ENCODE data around the gene CCNI.
"Not testable (repeated sequence)": the region's sequence is repeated elsewhere in the genome, so short reads cannot be mapped to it uniquely, and the experiment has no call there.

Gene CCNI

DNA sequence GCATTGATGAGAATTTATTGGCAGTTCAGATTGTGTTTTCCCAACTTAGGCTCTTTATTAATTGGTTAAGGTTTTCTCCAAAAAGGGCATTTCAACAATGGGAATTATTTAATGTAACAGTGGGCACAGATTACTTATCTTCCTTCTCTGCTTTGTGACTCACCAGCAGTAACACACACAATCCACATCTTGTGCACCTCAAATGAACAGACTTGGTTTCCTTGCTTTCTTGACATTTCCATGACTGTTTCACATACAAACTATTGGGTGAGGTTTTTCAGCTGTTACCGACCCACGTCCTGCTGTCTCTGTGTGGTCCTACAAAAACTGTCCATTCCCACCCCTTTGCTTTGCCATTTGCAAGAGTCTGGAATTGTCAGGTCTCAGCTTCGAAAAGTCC lies 38.1 kb downstream of the CCNI start:
- no peak for DNase-seq

DNA sequence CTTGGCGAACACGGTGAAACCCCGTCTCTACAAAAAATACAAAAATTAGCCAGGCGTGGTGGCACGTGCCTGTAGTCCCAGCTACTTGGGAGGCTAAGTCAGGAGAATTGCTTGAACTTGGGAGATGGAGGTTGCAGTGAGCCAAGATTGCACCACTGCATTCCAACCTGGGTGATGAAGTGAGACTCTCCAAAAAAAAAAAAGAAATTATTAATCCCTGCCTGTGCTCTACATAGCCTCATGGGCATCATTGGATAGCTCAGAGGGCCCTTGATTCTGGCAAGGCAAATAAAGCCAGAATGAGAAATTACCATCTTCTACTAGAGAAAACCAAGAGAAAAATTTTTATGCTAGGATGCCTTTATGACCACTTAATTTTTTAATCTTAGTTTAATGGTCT lies 38.6 kb downstream of the CCNI start:
- not testable (repeated sequence) for DNase-seq

DNA sequence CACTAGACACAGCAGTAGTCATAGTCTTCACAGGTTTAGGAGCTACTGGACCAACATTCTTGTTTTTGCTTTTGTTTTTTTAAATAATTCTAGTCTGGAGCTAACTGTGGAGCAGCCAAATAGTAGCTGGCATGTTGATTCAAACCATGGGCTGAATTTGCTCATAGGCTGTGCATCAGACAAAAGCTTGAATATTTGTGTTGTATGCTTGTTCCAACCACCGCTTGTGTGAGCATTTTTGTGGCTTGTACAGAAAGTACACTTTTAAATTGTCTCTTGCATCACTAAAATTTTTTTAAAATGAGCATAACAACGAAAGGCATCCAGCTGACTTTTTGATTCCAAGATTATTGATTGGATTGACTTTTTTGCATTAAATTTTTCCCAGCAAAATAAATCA lies 39.6 kb downstream of the CCNI start:
- DNase-seq, result no peak

DNA sequence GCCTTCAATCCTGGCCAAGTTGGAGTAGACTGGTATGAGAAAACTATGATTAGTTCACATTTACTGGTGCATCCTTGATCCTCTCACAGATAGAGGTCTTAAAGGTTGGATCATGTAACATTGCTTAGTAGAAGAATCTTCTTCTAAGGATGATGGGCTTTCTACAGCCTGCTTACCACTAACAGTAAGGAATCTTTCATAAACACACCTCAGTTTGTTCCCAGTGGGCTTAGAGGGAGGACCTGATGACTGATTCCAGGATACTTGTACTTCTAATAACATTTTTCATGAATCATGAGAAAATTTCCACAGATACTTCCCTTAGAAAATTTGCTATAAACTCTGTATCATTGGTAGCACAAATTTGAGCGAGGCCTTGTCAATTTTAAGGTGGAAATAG lies 40.6 kb downstream of the CCNI start:
- no peak for DNase-seq

DNA sequence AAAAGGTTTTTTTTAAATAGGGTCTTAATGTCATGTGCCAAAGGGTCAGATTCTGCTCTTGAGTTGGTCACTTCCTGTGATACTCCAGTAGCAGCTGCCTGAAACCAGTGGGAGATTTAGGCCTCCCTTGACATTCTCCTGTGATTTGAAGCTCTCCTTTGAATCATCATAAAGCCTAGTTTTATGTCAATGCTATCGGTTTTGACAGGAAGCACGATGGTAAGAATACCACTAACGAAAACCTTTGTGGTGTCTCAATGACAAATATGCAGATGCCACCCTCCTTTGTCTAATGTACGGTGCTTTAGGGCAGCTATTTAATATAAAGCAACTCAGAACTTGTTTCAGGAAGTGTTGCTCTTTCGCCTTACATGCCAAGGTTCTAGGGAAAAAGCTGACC lies 44.2 kb downstream of the CCNI start:
- DNase-seq, result no peak

DNA sequence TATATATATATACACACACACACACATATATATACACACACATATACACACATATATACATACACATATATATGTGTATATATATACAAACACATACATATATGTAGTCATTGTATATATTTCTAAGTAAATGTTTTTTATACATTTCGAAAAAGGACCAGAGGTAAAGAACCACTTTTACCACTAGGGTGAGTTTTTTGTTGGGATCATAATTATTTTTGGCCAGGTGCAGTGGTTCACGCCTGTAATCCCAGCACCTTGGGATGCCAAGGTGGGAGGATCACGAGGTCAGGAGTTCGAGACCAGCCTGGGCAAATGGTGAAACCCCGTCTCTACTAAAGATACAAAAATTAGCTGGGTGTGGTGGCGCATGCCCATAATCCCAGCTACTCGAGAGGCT lies 46.0 kb downstream of the CCNI start:
- DNase-seq, result not testable (repeated sequence)

DNA sequence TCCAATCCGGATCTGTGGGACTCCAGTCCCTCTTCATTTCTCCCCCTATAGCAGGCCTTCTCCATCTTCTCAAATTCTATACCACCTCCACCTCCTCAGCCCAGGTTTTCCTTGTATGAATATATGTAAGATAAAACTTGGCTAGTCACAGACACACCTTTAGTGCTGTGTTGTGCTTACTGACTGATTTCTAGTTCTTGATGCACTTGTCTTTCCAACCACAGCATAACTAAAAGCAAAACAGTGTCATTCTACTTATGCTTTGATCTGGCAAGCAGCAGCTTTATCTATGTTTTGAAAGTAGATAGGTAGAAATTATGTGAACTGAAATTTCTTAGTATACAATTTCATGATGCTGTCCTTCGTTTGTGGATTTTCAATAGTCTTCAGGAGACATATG lies 47.5 kb downstream of the CCNI start:
- DNase-seq, result no peak

DNA sequence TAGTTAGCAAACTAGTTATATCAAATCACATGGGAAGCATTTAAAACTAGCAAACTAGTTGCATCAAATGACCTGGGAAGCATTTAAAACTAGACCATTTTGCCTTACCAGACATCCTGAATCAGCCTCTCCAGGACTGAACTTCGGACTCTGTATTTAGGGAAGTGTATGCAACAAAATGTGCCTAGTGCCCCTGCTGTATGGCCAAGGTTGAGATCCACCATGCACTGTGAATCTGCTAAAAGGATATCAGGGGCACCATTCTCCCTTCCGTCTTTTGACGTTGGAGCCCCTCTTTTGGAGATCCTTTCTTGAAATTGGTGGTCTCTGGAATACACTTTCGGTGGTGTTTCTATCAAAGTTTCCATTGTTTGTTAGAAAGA lies 49.5 kb downstream of the CCNI start:
- no peak for DNase-seq

DNA sequence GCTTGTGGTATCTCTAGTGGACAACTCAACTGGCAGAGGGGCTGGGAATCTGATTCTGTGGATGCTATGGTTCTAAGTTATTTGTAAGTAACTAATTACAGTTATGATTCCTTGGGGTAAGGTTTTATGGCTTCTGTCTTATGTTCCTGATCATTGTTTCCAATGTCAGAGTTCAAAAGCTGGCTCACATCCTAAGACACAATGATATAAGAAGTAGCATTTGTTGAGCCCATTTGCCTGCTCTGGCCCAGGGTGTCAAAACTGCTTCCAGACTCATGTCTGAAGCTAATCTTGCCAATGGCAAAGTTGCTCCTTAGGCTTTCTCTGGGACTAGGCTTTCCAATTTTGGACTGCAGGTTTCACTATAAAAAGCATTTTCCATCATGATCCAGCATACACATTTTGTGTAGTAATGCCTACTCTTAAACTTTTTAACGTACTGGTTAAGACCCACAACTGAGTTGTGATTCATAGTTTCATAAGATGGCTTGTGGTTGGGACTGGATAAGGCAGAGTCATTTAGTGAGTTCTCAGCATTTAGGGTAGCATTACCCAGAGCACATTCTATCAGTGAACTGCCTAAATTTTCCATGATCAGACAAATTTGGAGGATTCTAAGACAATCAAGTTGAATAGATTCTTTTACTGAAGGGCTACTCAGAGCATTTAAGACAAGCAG lies 50.0 kb downstream of the CCNI start:
- DNase-seq, result no peak

DNA sequence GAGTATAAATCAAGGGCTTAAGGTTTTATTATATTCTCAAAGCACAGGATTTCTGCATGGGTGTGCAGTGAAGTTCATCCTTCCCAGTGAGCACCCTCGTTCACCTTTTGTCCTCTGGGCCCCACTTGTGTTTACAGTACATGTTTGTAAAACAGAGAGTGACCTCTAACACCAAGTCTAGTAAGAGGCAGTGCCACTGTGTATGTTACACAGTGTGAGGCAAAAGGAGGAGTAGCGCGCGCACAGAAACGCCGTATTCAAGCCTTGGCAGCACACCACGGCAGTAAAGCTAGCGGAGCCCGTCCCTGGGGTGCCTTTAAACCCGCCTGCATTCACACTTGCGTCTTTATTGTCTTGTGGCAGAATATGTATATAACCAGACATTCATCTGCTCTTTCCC lies 51.9 kb downstream of the CCNI start:
- DNase-seq, result no peak

DNA sequence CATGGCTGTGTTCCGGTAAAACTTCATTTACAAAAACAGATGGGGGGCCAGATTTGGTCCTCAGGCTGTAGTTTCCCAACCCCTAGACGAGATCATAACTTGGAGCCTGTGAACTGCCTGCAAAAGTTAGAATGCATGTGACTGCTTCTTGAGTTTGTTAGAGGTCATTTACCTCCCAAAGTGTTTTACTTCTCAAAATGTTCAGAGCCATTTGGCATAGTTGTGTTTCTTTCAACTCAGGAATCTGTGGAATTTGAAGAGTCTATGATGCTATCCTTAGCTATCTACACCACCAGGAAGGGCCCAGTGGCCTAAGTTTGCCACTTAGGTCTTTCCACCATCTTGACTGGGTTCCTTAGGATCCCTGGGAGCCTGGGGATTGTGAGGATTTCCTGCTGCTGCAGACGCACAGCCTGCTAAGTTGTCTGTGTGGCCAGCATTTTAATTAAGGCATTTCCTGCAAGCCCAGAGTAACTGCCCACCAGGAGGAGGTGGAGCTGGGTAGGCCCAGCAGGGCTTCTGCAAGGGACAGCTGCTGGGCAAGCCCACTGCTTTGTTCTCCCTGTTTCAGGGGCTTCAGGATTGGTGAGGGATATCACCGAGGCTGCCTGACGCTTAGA lies 53.1 kb downstream of the CCNI start:
- DNase-seq, result no peak

DNA sequence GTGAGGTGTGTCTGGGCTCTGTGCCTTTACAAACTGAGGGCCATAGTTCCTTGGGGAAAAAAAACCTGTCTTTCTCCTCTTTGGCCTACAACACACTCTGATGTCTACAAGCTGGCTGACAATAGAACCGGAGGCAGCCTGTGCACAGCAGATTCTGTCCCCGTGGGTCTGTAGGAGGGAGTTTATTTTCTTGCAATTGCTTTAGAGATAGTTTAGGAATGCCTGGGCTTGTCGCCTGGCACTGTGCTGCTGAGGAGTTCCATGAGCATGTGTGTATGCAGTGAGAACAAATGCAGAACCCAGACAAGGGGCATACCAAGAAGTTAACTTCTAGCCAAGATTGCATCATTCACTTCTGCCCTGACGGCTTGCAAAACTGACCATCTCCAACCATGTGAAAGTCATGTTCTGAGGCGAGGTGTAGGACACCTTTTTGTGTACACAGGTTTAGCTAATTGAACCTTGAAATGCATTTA lies 54.1 kb downstream of the CCNI start:
- DNase-seq, result no peak

DNA sequence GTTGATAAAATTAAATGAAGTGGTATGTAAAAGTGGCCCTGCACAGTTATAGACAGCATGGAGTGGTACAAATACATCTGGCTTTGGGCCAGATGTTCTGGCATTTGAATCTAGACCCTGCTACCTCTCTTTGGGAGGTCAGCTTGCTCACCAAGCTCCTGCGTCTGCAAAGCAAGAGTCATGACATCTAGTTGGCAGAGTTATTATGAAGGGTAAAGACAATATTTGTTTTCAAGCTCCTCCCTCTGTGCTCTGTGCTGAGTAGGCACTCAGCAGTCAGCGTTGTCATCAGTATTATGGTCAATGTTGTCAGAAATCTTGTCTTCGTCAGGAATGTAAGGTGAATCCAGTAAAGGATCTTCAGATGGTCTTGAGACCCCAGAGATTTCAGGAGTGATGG lies 55.8 kb downstream of the CCNI start:
- DNase-seq, result no peak

DNA sequence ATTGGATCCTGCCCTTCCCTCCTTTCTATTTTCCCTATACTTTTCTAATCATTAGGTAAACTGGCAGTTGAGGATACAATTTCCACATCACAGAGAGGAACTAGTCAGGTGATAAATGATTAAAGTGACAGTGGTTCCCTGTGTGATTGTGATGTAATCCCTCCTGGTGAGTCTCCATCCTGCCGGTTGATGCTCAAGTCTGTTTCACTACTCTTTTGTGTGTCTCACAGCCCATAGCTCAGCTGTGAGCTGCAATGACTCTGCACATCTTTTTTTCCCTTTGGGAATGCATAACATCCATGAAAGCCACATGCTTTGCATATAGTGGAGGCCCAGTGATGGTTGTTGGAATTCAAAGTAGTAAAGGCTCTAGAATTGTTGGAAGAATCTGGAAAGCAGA lies 60.4 kb downstream of the CCNI start:
- no peak for DNase-seq

DNA sequence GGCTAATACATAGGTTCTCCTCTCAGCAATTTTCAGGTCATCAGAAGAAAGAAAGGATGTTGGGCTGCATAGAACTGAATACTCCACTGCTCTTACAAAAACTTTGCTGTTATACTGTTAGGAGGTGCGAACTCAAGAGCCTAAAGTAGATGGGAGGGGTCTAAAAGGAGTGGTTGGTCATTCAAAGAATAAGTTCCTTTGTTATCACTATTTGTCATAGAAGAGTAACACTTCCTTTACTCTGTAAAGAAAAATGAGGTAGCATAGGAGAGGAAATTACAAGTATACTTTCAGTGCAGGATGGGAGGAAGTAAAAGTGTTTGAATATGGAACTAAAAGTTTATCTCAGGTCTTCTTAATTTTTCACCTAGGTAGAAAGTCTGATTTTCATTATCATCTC lies 61.5 kb downstream of the CCNI start:
- DNase-seq, result no peak

DNA sequence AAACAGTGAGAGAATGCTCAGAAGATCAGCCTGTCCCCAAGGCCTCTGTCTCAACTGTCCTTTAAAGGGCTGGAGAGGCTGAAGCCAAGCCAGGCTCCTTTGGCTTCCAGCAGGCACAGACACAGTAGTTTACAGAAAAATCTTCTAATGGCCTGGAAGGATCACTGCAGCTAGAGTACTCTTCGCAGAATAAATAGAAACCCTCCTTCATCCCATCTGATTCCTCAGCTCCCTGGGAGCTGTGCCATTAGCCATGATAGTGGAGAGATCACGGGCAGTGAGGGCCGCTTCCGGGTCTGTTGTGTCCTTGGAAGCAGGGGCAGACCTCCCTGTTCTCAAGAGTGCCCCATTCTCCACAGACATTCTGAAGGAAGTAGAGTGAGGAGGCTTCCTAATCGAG lies 63.1 kb downstream of the CCNI start:
- DNase-seq, result no peak

DNA sequence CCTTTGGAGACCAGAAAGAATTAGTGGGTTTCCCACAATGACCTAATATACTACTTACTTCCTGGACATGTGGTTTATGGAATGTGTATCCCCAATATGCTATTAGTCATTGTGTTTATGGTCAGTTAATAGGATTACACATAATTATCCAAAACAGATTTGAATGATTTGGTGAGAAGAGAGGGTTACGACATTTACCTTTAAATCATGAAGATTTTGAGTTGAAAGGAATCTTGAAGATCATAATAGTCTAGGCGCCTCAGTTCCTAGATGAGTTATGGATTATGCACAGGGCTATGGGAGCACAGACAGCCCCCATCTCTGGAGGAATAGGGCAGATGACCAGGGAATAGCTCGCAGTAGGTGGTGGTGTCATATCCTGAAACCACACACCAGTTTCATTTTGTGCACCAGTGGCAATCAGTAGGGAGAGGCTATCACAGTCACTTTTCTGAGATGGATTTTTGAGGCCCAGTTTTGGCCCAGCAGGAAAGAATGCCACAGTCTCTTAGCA lies 64.9 kb downstream of the CCNI start:
- no peak for DNase-seq

DNA sequence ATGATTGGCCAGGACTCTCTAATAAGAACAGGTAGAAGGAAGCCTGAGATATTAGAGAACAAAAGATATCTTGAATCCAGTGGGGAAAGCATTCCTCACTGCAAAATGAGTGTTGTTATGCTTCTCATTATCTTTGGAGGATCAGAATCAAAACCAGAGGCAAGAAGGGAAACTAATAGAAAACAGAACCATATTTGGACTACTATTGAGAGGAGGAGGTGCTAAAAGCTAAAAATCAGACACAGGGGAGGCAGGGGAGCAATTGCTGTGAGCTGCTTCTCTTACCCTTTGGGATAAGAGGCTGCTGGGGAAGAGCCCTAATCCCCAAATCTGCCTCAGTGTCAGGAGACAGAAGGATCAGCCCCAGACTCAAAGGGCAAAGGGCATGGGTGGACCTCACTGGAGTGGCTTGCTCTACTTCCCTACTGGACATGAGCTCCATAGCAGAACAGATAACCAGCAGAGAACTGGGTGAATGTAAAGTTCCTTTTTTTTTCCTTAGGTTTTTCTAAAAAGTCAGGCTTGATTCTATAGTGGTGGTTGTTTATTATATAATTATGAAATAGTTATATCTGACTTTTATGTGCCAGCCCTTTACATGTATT lies 66.2 kb downstream of the CCNI start:
- no peak for DNase-seq

DNA sequence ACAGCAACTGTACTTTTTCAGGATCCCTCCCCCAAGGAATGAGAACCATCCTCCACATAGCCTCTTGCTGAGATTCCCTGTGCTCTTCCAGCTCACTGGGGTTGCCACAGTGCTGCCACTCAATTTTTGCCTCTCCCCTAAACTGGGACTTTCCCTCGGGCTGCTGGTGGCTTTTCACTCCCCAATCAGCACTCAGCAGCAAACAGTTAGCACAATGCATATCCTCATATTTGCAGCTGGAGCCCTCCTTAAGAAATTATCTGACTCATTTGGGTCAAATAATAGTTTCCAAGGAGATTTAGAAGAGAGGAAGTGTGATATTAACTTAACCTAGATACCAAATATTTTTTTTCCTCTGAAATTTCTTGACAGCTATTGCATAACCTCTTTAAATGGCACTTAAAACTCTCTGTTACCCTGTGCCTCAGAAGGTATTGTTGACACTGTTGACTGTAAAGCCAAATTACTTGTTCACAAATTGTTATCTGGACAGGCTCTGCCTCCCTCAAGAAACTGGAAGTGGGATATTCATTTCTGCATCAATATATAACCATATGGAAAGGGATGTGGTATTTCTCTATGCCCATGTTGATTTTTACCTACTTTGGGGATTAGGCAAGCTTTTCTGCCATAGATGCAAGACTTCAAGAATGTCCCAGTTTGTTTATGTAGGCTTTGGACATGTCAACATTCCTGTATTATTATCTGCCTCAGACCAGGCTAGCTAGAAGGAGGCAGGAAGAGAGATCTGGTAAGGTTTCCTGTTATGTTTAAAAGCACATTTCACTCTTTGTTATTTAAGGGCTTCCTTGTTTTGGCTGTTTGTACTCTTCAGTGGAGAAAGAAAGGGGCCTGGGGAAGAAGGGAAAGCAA lies 68.2 kb downstream of the CCNI start:
- DNase-seq, result no peak

DNA sequence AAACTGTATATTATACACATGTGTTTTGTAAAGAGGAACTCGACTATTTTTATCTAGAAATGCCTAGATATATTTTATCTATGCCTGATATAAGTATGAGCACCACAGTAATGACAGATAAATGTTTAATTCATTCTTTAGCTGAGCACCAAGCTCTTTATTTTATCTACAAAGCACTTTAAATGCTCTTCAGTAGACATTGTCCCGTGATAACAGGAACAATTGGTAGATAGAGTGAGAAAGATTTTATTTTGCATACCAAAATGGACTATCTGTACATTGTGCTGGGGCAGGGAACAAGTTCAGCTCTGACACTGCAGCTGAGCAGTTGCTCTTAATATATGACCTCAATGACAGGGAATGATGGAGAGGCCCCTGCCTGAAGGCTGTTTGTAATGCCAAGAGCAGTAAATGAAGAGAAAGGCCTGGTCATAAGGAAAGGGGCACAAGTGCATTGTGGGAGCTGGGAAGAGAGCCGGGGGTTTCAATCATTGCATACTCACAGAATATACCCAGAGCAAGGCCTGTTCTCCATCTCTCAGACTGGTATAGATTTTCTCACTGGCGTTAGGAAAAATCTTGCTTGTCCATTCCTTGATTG lies 68.9 kb downstream of the CCNI start:
- no peak for DNase-seq

DNA sequence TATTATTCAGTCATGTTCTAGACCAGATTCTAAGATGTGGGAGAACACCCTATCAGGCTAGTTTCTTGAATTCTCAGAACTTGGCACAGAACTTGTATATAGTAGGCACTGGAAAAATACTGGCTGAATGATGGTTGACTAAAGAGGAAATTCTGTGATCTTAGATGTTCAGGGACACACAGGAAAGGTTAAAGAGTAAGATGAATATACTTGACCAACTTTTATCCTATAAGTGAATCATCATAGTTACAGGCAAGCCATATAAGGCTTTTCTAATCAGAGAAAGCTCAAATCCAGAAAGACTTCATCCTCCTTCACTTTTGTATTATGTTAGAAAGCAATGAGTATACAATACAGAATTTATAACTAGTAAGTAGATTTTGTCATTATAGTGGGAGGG lies 72.4 kb downstream of the CCNI start:
- no peak for DNase-seq

DNA sequence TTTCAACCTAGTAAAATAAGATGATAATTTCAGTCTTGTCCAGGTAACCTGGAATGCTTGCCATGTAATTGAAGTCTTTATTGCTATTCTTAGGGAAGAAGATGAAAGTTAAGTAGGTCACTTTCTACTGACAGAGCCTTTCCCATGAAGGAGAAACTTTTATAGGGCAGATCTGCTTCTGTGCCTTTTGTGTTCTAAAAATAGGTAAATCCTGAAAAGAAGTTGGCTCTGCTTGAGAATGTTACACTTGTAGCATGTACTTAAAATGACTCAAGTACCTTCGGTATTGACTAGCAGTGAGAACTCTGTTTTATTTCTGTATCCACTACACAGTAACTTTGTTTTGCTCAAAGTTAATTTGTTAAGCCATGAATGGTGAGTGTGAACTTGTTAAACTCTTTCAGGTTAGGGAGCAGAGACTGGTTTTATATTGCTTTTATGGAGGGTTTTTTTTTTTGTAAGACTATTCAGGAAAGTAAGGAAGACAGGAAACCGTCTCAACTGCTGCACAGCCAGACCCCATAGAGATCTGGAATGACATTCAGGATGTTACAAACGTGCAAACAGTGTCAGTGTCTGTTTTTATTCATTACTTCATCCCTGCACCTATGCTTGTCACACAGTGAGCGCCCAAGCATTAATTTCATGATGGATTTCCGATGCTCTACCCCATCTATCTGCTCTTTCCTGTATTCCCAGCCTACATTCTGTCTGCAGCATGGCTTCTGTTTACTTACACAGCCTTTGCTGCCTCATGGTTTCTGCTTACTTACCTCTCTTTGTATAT lies 73.3 kb downstream of the CCNI start:
- no peak for DNase-seq

All from activated gamma-delta T cell treated with Interleukin-2 at 50 U/mL for 16 hours (primary cell).